GM18909 (cell line): ENCODE results near the gene LFNG.

Experiments used
- ATAC-seq: cut with Tn5 transposase; IDR thresholded peaks from one replicate; pipeline ENCODE4 v1.9.1; 2021; ENCODE audit warnings: mild to moderate bottlenecking; ENCODE audit not compliant: unreplicated experiment, poor library complexity

LFNG gene

DNA sequence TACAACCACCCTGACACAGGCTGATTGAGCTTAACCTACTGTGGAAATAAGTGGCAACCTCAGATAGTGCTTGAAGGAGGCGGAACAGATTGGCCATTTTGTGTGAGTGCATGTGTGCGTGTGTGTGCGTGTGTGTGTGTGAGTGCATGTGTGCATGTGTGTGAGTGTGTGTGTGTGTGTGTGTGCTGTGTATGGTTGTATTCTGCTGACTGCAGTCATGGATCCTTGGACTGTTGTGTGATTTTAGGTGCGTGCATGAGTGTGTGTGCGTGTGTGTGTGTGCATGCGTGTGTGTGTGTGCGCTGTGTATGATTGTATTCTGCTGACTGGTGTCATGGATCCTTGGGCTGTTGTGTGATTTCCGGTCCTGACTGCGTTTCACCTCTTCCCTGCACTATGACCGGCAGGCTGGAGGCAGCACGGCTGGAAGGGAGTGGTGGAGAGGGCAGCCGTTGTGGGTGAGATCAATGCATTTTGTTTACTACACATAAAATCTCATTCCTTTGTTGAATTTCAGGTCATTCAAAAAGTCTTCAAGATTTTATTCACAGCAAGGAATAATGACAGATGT is 45.5 kb downstream of the LFNG start:
- no peak for ATAC-seq

DNA sequence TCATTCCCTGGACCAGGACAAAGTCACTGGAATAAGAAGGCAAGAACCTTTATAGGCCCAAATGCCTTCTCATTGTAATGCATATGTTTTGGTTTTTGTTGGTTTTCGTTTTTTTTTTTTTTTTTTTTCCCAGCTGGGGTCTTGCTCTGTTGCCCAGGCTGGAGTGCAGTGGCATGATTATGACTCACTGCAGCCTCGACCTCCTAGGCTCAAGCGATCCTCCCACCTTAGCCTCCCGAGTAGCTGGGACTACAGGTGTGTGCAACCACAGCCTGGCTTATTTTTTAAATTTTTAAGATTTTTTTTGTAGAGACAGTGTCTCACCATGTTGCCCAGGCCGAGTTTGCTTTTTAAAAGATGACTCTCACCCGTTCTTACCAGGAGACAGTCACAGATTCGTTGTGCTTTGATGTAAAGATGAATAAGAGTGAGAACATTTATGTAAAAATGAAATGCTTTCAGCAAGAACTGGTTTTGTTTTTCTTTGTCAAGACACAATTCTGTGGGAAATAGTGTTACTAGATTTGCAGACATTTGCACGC is 46.8 kb downstream of the LFNG start:
- peak; percentile 33 for ATAC-seq

DNA sequence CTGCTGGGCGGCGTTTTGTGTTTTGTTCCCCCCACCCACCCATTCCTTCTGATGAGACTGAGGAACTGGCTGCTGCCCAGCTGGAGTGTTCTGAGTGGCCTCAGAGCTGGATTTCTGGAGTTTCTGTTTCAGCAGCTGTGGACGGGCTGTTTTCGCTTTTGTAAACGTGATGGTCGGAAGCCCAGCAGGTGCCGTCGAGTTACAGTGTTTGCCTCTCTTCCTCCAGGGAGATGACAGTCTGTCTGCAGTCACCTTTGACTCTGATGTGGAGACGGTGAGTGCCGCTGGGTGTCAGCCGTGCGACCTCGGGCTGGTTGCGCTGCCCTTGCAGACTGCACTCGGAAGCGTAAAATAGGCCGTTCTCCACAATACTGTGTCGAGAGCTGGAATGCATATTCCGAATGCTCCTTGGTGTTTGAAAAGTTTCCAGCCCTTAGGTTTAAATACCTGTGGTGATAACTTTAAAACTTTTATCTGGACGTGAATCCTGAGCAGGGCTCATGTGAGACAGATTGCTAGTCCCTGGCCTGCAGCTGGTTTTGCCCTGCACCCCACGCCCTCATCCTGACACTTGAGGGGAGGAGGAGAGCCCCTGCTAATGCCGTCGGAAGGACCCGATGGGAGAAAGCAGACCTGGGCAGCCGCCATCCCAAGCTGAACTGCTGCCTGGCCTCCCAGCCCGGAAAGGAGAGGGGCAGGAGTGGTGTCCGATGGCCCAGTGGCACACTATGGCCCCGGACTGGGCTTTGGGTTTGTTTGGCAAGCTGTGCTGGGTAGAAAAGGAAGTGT is 47.5 kb downstream of the LFNG start:
- peak; percentile 84 for ATAC-seq

DNA sequence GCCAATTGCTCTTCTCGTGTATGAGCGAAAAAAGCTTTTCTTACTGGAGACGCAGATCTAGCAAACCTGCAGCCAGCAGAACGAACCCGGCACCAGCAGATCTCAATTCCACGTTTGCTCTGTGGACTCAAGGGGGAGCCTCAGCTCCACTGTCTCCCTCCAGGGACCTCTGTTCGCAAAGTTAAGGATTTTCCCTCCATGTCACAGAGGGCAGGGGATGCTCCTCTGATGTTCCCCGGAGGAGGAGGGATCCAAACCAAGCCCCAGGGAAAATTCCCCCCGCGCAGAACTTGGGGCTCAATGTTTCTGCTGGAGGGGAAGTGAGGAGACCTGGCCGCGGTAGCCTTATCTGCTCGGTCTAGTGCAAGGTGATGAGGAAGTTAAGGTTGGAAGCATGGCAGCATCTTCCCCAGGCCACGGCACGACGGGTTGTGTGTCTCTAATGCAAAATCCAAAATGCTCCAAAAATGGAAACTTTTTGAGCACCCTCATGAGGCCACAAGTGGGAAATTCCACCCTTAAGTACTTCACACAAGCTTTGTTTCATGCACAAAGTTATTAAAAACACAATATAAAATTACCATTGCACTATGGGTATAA is 48.2 kb downstream of the LFNG start:
- no peak for ATAC-seq

DNA sequence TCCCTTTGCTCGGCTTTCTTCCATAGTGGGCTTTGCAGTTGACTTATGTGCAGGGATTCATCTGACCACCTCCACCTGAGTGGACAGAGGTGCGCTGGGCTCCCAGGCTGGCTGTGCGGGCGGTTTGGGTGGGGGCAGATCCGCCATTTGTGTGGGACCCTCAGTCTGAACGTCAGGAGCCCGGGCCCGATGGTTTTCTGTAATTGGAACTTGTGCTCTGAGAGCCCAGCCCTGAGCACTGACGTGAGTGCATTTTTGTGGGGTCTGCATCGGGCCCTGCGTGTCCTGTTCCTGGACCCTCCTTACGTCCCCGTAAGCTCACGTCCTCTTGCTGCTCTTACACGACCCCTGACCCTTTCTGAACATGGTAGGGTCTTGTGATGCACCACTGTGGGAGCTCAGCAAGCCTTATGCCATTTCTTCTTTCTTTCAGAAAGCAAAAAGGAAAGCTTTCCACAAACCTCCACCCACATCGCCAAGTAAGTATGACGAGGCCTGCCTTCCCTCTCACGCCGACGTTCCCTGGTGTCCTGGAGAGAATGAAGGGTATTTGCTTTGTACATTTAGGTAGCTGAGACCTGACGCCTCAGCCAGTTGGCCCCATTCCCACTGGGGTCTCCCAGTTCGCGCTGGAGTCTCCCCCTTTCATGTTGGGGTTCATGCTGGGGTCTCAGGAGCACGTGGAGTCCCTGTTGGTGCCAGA is 49.1 kb downstream of the LFNG start:
- no peak for ATAC-seq

DNA sequence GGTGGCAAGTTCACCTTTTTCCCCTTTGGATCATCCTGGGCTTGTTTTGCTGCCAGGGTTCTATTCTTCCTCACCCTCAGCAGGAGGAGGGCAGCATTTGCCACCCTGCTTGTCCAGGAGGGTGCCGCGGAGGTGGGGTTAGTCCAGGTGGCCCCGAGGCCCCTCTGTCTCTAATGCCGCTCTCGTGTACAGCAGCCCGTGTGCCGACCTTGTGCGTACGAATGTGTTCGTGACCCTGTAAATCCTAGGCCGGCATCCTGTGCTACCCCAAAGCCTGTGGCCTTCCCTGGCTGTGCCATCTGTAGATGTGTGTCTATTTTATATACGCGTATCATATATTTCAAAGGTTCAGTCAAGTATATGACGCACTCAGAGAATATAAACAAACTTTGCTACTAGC is 49.8 kb downstream of the LFNG start:
- ATAC-seq: no peak

DNA sequence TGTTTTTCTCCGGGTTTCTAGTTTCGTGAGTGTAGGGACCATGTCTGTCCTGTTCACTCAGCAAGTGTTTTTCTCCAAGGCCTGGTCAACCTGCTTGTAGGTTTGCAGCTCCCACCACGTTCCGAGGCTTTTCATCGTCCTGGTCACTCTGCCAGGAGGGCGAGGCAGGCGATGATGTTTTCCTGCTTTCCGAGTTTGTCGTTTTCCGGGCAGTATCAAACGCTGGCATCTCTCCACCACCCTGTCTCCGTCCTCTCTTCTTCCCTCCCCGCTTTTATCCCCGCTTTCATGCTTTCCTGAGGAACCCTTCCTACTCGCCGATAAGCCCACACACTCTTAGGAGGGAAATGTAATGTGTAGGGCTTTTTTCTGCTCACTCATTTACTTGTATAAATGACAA is 50.4 kb downstream of the LFNG start:
- ATAC-seq: no peak

DNA sequence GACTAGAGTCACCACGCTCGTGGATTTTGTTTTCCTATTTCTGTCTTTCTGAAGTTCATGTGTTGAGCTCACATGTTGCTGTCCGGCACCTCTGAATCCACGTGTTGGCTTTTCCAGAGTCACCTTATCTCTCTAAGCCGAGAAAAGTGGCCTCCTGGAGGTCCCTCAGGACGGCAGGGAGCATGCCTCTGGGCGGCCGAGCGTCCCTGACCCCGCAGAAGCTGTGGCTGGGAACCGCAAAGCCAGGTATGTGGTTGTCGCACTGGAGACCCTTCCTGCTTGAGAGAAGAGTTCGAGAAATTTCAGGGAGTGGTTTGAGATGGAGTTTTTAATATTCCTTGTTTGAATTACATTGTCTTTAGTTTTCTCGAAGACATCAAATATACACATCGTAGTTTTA is 51.8 kb downstream of the LFNG start:
- ATAC-seq: no peak

DNA sequence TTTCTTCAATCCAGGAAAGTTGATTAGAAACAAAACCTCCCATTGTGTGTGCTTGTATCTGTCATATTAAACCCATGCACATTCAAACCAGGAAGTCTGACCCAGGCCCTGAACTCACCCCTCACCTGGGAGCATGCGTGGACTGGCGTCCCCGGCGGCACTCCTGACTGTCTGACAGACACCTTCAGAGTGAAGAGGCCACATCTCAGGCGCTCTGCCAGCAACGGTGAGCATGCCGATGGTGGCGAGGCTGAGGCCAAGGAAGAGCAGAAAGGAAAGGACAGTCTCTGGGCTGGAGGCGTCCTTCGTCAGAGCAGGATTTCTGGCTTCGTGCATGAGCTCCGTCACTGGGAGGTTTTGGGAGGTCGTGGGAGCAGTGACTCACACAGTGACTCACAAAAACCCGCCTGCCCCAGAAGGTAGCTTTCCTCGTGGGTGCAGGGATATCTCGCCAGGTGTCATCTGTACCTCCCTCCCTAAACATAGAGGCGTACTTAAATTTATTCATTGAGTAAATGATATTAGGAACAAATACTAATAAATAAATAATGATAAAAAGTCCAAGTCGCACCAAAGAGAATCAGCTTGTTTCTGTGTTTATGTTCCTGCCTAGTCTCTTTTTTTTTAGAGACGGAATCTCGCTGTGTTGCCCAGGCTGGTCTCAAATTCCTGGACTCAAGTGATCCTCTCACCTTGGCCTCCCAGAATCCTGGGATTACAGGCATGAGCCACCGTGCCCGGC is 52.7 kb downstream of the LFNG start:
- no peak for ATAC-seq

DNA sequence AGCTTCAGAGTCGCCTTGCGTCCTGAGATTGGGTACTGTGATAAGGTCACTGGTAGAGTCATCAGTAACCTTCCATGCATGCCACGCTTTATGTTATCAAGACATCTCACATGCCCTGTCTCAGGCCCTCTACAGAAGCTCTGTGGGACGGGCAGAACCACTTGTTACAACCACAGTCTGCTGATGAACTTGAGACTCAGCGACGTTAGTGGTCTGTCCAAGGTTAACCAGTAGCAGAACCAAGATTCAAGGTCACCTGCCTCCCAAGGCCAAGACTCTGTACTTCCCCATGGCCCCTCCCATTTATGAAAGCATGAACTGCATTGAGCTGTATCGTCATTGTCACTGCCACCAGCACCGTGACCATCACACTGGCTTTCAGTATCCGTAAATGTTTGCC is 54.2 kb downstream of the LFNG start:
- ATAC-seq: no peak

DNA sequence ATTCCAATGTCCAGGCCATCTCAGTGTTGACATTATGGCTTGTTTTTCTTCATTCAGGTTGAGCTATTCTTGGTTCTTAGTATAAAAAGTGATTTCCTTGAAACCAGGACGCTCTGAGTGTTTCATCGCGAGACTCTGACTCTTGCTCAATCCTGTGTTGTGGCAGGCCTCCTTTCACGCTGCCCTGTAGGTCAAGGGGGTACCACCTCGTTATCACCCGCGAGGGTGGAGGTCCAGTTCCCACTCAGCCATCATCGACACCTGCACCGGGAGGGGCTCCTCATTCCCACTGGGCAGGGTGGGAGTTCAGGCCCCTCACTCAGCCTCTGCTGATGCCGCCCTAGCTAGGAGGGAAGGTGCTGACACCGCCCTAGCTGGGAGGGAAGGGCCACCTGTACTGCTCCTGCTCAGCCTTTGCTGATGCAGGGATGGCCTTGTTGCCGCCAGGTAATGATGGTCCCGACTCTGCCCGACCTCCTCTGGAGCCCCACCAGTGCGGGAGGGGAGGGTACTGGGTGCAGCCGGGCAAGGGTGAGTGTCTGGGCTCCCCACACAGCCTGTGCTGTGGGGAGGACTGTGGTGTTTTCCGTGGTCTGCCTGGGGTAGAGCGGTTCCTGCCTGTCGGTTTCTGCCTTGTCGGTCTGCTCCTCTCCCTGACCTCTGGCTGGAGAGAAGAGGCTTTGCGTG is 55.6 kb downstream of the LFNG start:
- ATAC-seq: no peak

DNA sequence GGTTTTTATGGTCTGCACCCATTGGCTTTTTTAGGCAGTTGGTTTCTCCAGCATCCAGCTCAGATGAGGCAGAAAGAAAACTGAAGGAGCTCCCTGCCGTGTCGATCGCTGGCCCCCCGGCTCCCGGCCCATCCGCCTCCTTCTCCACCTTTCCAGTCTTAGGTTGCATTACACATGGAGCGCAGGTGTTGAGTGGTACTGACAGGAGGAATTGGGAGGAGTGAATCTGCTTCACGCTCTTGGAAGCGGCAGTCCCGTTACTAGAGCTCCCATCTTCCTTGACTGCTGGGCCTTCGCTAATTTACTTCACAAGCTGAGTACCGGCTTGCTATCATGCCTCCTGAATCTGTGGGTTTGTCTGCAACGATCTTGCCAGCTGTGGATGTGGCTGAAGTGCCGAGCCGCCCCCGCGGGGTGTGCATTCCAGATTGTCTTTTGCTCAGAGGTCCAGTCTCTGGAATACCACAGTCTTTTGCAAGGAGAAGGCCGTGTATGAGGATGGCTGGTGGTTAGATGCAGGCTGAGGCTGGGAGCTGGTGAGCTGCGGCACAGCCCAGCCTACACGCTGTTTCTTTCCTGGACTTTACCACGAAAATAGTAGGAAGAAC is 56.3 kb downstream of the LFNG start:
- ATAC-seq: no peak

DNA sequence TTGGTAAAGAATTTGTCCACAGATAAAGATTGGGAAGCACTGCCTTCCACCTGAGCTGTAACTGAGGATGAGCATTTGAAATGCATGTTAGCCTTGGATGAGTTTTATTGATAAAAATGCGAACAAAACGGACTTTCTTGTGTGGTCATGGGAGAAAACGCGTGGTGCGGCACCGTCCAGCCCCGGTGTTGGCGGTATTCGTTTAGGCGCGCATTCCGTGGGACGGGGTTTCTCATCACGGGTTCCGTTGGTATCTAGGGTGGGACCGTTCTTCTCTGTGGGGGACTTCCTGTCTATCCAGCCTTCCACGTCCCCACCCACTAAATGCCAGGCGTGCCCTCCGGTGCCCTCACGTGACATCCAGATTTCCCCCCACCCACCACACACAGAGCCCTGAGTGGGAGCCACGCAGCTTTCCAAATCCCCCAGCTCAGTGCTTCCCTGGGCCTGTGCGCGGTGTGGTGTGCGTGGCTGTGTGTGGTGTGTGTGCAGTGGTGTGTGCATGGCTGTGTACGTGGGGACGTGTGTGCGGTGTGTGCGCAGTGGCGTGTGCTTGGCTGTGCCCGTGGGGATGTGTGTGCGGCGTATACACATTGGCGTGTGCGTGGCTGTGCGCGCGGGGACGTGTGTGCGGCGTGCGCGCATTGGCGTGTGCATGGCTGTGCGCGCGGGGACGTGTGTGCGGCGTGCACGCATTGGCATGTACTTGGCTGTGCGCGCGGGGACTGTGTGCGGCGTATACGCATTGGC is 57.3 kb downstream of the LFNG start:
- ATAC-seq: no peak
